Colon (tissue), 2 donors: ENCODE results near the gene RELT.
"Not testable (repeated sequence)": the region's sequence is repeated elsewhere in the genome, so short reads cannot be mapped to it uniquely, and the experiment has no call there.

Source experiments
- FAIRE-seq: peaks from 2 replicates; lab custom pipeline; 2012; peaks lifted over from hg19 to GRCh38; lab: Jason Lieb, UNC
- donor health status: control.
- donor health status: control.

The RELT gene

GRCh38 chr11:73436859-73437258, 60.7 kb downstream of the RELT start:
- FAIRE-seq = not testable (repeated sequence)

DNA sequence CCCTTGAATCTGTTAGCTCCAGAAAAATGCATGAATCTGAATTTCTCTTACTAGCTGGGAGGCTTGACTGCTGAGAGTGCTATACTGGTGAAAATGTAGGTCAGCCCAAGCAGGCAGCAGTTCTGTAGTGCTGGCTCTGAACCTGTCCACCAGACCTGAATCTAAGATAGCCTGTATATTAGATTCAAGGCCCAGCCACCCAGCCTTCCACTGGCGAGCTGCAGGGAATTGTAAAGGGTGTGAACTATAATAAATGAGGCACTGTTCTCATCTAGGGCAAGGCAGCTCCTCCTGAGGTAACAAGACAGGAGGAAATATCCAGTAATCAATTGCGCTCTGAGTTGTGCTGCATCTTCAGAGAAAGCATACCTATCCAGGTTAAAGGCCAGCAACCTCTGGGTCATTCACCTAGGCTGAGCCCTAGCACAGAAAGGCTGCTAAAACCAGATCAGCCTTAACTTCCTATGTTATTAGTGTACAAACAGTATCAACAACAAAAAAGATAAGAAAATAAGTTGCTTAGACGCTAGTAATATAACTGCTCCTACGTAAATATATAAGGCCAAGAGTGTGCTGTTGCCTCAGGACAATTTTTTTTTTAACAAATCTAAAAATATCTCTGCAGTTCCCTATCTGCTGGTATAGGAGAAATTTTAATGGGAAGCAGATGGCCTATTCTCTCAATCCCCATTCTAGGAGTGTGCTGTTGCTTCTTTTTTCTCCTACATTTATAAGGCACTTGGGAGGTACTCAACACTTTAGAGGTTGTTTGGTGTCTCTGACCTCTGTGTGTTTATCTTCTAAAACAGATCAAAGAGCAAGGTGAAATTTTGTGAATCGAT, 63.0 kb downstream of the RELT start:
- FAIRE-seq = no peak

DNA sequence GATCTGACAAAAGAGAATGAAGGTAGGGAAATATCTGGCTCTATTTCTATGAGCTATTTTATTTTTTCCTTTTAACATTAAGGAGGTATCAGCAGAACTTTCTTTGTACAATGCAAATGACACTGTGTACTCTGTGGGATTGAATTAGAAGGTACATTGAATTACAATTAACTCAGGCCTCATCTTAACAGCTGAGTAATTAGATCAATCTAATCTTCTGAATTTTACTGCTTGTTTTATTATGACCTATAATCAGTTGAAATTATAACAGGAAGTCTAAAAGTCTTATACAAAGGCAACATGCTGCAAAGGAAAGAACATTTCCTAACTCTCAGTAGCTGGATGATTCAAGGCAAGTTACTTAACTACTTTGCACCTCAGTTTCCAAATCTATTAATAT, 69.8 kb downstream of the RELT start:
- FAIRE-seq = no peak

GRCh38 chr11:73446766-73447165, 70.6 kb downstream of the RELT start:
- no peak for FAIRE-seq
